Fibroblast of skin of left biceps (primary cell): ENCODE measurements around the gene DHH.
"Not testable (repeated sequence)": the region's sequence is repeated elsewhere in the genome, so short reads cannot be mapped to it uniquely, and the experiment has no call there.

Source experiments
- DNase-seq, 2 experiments: peaks; one replicate each; pipeline ENCODE4 v3.0.0-alpha.2; 2013; ENCODE audit warnings: low read depth in 2 of 2

The DHH gene

DNA sequence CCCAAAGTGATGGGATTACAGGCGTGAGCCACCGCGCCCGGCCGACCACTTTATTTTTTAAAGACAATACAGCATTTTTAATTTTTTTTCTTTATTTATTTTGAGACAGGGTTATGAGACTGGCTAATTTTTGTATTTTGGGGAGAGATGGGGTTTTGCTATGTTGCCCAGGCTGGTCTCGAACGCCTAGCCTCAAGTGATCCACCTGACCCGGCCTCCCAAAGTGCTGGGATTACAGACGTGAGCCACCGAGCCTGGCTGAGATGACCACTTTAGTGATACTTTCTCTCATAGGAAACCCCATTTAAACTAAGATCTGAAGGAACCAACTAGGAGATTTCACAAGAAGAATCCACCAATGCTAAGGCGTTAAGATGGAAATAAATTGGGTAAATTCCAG, 23.6 kb downstream of the DHH start:
- no peak for DNase-seq

DNA sequence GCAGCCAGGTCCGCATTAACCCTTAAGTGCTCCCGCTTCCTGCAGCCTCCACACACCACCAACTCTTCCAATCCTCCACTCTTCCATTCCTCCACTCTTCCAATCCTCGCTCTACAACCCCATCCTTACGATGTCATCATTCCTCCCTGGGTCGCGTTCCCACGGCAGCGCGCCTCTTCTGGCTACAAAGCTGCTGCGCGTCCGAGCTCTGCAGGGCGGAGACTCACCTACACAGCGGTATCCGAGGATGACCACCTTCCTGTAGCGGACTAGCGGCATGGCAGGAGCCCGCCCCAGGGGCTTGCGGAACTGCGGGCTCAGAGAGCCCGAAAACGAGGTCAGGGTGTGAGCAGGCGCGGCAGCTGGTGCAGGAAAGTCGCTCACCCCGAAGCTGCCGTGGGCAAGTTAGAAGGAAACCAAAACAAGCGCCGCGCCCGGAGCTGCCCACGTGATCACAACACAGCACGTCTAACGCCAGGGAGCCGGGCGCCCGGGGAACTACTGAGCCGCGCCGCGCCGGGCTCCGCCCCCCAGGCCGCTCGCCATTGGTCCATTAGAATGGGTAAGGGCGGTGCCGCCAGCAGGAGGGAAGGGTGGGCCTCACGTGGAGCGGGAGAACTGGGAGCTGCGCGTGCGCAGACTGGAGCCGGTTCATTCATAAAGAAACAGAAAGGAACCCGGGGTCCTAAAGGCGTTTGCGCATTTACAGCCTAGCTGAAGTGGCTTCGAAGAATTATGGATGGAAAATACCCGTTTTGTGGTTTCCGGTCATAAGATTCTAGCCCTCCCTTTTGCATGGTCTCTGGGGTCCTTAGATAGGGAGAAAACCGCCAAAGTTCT, 24.9 kb downstream of the DHH start, which contains the start of gene RHEBL1:
TSS of gene RHEBL1 (minus strand) at position 473 of the 840 bp plus-strand sequence. CDS start at position 279, 194 bp downstream.
- DNase-seq: peak; percentile 88 to 90

DNA sequence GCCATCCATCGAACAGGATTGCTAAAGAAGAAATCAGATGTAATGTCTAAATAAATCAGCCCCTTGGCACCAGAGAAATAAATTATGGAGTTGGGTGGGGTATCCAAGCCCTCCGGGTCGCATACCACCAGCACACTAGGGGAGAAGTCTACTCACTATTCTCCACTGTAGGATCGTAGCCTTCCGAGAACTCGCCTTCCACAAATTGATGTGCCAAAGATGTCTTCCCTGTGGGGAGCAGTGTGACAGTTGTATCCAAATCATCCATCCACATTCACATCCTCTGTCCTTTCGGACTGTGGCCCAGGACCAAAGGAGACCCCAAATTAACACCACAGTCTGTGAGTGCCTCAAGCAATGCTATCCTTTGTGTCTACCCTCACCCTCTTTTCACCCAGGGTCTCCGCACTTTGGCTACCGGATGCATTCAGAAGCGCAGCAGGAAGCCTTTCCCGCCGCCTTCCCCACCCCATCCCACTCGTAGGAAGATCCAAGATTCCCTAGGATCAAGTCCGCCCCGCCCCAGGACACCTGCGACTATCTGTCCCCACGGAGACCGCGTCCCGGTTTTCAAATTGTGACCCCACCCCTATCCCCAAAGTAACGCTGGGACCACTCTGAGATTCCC, 25.6 kb downstream of the DHH start:
- no peak for DNase-seq

DNA sequence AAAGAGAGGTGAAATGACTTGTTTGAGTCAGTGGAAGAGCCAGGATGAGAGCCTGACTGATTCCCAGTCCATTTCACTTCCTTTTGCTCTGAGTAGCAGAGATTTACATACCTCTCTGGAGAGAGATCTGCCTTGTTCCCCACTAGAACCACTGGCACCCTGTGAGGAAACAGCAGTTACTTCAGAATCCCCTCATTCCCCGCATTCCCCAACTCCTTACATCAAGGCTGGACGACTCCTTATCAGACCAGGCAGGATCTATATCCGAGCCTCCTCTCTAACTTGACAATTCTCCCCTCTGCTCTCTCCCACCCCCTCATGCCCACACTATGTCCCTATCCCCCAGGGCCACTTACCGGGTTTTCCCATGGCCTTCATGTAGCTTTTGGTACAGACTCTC, 28.5 kb downstream of the DHH start:
- no peak for DNase-seq

DNA sequence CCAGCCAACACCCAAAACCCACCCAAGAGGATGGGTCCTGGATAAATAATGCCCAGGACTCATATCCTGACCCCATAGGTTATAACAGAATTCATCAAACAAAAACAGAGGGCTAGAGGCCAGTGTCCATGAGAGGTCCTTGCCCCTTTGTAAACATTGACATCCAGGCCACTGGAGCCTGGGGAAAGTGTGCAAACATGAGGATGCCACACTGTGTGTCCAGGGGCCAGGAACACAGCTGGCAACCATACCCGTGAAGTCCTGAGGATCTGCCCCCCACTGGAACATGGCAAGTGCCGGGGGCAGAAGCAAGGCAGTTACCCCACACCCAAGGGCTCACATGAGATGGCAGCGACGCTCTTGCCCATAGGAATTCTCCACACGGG, 29.8 kb downstream of the DHH start:
- DNase-seq: no peak

DNA sequence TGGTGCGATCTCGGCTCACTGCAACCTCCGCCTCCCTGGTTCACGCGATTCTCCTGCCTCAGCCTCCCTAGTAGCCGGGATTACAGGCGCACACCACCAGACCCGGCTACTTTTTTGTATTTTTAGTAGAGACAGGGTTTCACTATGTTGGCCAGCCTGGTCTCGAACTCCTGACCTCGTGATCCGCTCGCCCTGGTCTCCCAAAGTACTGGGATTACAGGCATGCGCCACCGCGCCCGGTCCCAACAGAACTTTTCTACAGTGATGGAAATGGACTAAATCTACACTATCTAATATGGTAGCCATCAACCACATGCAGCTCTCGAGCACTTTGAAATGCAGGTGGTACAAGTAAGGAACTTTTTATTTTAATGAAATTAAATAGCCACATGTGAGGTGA, 32.7 kb downstream of the DHH start:
- DNase-seq: not testable (repeated sequence)

DNA sequence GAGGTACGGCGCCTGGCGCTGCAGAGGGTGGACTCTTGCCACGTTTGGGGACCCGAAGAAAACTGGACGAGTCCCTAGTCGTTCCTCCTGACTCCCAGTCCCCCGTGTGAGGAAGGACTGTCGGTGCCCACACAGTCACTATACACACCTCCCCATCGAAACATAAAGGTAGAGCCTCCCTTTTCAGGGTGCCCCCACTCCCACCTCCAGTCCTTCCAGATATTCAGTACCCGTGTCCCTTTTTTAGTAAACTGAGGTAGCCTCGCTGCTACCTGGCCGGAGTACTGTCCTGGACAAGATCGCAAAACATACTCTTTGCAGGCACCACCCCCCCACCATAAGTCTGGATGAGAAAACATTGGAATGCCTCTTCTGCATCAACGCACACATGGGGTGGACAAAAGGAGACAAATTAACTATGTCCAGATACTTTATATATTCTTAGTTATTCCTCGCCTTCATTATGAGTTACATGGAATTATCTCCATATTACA, 33.4 kb downstream of the DHH start:
- DNase-seq: no peak

DNA sequence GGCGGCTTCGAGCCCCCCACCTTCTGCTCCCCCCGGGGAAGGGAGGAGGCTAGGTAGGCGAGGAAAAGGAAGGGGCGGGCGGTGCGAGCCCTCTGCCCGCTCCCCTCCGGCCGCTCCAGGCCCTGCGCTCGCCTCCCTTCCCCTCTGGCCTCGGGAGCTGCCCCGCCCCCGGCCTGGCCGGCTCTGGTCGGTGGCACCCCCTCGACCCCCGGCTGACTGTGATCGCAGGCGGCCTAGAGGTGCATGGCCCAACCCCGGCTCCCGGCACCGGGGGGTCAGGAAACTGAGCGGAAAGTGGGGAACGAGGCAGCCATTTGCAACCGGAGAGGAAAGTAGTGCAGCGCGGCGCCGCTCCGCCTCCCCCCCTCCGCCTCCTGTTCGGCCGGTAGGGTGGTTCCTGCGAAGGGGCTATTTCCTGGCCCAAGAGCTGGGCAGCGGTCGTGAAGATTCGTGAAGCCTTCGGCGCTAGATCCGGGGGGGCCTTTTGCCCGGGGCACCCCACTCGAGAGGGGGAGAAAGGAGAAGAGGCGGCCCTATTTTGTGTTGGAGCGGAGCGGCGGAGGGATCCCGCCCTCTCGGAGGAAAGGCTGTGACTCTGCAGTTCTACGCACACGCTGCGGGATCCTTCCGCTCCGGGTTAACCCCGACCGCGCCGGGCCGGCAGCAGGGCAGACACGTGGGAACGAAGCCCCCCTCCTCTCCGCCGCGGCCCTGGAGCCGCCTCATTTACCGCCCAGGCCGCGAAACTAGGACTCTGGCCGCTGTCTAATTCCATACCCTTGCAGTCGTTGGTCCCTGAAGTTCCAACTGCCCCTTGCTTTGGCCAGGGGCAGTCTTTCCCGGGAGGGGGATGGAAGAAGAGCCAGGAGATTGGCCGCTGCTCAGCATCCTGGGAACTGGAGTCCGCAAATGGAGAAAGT, 34.1 kb downstream of the DHH start, which contains the start of gene KMT2D:
TSS of gene KMT2D (minus strand) at position 558 of the 920 bp plus-strand sequence. CDS start 5,470 bp downstream, outside the sequence.
- peak; percentile 91 to 93 for DNase-seq

DNA sequence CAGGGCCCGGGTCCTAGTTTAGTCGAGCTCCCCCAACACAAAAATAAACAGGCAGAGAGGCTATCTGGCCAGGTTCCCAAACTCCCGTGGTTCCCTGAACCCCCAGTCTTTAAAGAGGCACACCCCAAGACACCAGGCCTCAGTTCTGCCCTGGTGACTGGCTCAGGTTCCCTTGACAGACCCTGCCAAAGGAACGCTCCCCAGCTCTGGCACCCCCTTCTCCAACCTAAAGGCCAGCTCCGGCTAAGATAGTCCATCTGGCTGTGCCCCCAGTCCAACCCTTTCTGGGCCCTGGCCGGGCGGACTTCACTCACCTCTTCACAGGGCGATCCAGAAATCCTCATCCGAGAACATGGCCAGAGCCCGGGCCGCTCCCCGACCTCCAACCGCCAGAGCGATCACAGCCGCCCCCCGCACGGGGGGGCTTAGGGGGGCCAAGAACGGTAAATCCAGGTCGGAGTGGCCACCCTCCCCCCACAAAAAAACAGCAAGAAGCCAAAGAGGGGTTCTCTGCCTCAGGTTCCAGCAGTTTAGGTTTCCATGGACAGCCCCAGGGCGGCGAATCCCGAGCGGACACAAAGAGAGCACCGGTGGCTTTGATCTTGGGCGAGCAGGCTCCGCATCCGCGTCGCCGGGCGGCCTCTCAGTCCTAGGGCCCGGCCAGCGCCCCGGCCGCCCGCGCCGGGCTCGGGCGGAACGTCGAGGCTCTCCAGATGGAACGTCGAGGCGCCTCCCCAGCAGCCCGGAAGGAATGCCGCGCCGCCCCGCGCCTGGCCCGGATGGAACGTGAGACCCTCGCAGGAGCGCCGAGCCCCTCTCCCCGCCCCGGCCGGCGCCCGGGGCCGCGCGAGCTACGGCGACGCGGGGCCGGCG, 35.1 kb downstream of the DHH start:
- DNase-seq: no peak

DNA sequence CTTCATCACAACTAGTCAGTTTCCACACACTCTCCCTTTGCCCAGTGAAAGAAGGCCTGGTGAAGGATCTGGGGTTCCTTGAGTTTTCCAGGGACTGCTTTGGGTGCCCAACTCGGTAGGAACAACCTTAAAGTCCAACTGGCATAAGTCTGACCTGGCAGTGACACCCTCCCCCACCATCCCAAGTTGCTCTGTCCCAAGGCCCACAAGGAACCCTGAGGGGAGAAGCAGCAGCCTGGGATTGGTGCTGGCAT, 35.6 kb downstream of the DHH start:
- no peak for DNase-seq

DNA sequence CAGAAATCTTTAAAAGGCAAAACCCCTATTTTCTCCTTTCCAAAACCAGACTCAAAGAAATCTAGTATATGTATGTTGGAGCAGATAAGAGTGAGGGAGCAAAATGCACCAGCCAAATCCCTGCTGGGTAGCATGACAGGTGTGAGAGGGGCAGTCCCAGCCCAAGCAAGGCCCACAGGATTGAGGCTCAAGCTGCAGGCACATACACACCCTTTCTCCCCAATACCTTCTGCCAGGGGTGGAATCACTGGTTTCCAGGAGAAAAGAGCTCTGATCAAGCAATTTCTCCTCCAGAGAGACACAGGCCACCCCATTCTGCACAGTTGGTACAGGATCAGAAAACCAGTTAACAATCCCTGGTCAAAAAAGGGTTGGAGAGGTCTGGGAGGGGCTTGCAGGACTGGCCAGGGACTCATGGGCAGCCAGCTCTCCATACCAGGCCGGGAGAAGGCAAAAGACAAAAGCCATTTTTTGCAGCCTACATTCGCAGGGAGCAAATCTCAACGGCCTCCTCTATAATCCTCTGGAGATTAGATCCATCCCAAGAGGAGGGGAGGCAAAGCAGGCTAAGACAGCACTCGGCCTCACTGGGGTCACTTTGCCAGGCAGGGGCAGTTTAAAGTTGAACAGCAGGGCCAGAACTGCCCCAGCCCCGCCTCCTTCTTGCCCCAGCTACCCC, 36.1 kb downstream of the DHH start:
- no peak for DNase-seq

DNA sequence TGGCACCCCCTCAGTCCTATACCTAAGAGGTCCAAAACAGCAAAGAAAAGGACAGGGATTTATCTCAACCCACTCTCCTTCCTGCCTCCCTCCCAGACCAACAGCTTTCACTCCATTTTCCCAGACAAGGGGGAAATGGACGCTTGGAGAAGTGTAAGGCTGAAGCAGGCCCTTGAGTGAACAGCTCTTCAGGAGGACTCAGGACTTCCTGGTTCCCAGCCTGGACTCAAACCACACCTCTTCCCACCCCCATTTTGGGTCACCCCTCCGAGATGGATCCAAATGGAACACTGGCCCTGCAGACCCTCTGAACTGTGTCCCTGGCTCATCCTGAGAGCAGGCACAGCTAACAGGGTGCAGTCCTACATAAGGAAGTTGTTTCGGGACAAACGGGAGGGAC, 36.7 kb downstream of the DHH start:
- no peak for DNase-seq

DNA sequence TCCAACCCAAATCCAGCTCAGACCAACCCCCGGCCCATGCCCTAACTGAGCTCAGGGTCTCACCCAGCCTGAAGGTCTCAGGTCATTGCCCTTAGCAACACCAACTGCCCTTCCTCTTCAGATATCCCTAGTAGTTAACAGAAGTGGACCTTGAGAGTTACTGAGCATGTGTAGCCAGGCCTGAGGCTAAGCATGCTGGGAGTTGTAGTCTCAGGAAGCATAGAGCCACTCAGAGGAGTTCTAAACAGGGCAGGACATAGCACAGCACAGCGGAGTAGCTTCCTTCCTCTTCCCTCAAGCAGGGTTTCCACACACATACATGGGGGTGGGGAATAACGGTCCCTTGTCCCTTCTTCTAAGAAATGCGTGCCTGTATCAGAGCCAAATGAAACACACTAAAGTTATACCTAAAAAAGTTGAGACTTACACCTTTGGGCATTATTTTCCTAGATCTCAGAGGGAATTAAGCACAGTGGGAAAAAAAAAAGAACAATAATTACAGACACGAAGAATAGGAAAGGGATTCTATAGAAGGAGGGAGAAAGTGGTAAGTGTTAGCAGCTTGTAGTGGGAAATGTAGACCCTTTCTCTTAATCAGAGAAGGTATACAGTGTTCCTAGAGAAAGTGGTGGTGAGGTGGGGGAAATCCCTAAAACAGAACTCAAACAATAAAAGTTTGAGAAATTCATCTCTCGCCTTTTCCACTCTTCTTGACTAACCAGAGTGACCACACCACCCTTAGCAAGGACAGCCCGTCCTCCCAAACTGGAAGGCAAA, 38.4 kb downstream of the DHH start:
- DNase-seq: peak; percentile 17 to 20

DNA sequence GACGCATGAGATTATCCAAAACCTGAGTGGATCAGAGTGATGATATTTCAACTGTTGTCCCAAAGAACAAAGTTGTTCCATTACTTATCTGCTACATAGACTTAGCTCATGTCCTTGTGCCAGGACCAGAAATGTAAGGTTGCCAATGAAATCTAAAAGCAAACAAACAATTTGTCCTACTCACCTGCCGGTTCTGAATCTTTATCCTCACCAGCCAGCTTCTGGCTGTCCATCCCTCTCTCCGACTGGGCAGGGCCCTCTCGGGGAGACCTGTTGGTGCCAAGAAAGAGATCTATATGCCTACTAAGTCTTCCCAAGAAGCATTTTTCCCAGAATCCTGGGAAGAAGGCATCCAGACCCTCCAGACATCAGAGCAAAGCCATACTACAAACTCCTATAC, 39.5 kb downstream of the DHH start:
- DNase-seq: no peak

DNA sequence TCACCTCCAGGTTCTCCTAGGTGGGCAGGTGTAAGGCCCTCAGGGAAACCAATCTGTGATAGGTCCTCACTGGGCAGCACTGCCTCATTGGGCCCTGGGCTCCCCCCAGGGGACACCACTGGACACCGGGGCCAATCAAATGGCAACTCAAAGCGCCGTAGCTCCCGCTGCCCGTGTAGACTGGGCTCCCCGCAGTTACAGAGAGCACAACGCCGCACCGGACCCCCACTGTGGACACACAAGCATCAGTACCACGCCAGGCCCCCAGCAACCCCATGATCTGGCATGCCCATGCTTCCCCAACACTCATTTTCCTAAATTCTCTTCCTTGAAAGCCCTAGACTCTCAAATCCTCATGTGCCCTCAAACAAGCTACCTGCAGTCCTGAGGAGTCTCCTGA, 40.1 kb downstream of the DHH start:
- no peak for DNase-seq

DNA sequence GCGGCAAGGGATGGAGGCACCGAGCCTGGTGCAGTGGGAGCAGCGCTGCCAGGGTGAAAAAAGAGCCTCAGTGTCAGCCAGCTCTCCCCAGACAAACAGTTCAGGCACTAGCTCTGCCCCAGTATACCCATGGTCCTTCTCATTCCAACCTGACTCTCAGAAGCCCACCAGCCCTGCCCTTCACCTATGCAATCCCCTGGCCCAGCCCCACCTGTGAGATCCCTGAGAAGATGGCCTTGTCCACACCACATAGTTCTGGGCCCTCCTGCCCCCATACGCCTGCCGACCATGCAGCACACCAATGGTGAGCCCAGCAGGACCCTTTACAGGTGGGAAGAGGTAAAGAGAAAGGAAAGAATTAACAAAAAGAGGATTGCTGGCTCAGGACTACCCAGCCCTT, 40.5 kb downstream of the DHH start:
- no peak for DNase-seq

DNA sequence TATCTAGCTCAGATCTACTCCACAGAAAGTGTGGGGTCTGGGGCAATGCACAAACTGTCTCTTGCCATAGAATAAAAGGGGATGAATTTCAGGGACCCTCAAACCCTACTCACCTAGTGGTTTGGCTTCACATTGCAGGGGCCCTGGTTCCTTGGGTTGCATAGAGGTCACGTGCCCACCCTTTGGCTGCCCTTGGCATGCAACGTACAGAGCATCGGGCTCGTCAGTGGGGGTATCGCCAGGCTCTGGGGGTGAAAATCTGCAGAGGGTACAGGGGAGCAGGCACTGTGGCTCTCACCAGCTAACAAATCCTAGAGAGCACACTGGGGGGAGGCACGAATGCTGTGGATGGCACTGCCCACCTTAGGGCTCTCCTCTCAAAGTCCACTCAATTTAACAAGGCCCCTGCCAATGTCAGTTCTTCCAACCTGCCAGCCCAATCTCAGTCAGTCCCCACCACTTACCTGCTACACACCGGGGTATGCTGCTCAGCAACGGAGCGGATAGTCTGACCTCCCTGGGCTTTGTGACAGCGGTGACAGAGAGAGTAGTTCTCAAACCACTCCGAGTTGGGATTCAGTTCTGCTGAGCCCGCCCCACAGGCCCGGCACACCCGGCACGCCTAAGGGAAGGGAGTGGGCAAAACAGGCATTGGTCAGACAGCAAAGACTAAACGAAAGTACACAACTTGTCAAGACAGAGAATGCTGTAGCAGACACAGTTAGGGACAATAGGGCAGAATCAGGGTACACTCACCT, 42.0 kb downstream of the DHH start:
- no peak for DNase-seq

DNA sequence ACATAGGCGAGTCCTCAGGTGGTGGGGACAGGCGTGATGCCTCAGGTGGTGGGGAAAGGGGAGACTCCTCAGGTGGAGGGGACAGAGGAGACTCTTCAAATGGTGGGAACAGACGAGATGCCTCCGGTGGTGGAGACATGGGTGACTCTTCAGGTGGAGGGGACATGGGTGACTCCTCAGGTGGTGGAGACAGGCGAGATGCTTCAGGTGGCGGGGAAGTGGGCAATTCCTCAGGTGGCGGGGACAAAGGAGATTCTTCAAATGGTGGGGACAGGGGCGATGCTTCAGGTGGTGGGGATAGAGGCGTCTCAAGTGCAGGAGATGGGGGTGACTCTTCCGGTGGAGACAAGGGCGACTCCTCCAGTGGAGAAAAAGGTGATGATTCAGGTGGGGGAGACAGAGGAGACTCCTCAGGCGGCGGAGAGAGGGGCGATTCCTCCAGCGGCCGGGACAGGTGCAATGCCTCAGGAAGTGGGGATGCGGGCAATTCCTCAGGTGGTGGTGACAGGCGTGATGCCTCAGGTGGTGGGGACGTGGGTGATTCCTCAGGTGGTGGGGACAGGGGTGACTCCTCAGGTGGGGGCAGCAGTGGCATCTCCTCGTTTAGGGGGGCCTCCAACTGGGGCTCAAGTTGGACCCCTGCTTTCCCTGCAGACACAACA, 42.7 kb downstream of the DHH start:
- DNase-seq: no peak

DNA sequence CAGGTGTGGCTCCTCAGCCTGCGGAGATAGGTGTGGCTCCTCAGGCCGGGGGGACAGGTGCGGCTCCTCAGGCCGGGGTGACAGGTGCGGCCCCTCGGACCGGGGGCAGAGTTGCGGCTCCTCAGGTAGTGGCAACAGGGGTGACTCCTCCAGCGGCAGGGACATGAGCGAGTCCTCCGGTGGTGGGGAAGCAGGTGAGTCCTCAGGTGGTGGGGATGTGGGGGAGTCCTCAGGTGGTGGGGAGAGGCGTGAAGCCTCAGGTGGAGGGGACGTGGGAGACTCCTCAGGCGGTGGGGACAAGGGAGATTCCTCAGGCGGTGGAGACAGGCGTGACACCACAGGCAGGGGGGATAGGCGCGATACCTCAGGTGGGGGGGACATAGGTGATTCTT, 43.2 kb downstream of the DHH start:
- DNase-seq: no peak
